NCI-H446 (cell line): ENCODE measurements around the gene RYR3.
"Not testable (repeated sequence)": the region's sequence is repeated elsewhere in the genome, so short reads cannot be mapped to it uniquely, and the experiment has no call there.

ENCODE experiments used
- DNase-seq, 2 experiments: peaks; one replicate each; lab custom pipeline; 2025; lab: John Stamatoyannopoulos, UW

RYR3 gene

DNA sequence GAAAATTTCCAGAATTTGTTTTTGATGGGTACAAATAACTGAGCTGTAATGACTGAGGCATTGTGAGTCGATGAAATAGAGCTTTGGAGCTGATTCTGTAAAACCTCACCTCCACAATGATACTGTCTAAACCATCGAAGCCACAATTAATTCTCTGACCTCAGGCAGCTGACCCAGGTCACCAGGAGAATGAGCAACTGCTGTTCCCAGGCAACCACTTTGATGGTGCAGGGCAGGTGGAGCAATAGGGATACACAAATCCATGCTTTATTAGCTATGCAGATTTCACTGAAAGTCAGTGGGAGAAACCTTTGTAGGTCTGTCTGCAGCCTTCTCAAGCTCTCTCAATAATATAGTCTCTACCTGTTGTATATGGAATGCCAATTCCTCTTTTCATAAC lies 204.4 kb downstream of the RYR3 start:
- no peak for DNase-seq

- no peak for DNase-seq
These were observed 205.8 kb downstream of the RYR3 start for GRCh38 chr15:33516563-33516962.

GRCh38 chr15:33517944-33518343 lies 207.2 kb downstream of the RYR3 start:
- no peak for DNase-seq

GRCh38 chr15:33518421-33518820 lies 207.7 kb downstream of the RYR3 start:
- no peak for DNase-seq

GRCh38 chr15:33524274-33524673 lies 213.5 kb downstream of the RYR3 start:
- no peak for DNase-seq

DNA sequence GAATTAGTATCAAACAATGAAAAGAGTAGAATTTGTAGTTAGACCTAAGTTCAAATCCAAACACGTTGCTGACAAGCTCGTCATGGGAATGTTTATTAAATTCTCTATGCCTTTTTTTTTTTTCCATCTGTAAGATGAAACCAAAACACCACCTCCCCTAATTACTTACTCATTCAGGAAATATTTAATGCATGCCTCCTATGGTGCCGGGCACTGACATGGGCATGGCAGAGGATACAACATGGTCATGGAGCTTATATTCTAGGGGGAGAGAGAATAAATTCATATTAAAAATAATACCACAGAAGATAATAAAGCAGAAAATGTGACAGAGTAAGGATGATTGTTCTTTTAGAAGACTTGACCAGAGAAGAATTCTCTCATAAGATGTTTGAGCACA lies 215.8 kb downstream of the RYR3 start:
- DNase-seq: no peak

DNA sequence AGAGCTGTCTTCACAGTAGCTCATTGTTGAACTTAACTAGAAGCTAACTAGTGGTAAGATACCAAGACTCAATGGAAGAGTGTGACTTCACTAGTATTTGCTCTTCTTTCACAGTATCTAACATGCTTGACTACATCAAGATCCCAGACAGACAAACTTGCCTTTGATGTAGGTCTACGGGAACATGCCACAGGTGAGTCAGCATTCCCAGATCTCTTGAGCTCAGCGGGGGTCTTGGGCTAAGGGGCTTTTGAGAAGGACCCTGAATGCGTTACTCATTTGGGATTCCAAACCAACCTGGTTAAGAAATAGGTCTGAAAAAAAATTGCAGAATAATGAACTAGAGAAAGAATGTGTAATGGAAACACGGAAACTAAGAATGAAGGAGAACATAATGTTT lies 222.4 kb downstream of the RYR3 start:
- no peak for DNase-seq

- DNase-seq: no peak
These were observed 223.9 kb downstream of the RYR3 start for GRCh38 chr15:33534642-33535041.

DNA sequence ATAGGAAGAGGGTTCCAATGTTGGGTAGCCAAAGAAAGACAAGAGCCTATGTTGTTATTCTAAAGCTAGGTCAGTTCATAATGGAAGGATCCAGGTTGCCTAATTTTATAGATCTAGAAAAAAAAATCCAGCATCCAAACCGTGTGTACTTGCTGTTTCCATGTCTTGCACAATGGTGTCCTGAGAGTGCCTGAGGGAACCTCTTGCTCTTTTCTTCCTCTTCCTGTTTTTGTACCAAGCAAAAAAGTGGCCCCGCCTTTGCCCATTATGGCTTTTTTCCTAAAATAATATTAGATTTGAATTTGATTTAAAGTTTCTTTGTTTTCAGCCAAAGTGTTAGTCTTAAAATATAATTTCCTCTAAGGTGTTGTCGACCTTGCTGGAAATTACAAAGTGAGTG lies 224.4 kb downstream of the RYR3 start:
- no peak for DNase-seq

GRCh38 chr15:33539825-33540573 lies 229.2 kb downstream of the RYR3 start:
- DNase-seq: no peak

DNA sequence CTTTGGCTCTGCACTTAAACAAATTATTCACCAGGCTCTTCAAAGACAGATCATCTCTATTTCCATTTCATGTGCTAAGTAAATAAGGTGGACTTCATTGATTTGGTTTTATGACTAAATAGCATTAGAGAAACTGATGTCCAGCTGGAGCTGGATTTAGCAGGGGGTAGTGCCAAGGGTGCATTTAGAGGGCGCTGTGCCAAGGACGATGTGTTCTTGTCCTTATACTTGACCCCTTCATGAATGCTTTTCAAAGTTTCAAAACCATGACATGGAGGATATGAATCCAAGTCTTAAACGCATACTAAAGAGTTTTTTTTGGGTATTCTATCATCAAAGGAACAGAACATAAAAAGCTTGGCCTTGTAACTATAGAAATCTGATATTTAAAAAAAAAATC lies 233.2 kb downstream of the RYR3 start:
- no peak for DNase-seq

- no peak for DNase-seq
These were observed 235.1 kb downstream of the RYR3 start for GRCh38 chr15:33545866-33546265.

DNA sequence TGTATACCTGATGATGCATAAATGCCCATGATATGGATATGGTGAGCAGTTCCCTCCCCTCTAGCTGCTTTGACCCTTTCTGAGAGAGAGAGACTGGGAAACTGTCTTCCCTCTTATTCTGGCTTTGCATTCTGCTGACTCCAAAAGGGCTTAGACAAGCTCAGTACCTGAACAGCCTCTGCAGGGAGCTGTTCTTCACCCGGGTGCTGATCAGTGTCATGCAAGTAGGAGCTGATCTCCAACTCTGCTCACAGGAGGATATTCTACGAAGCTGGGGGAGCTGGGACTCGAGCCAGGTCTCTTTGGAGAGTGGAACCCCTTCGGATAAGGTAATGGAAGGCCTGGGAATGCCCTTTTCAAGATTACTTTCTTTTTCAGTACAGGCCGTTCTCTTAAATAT lies 237.1 kb downstream of the RYR3 start:
- no peak for DNase-seq

- DNase-seq: no peak
These were observed 241.1 kb downstream of the RYR3 start for GRCh38 chr15:33551860-33552259.

DNA sequence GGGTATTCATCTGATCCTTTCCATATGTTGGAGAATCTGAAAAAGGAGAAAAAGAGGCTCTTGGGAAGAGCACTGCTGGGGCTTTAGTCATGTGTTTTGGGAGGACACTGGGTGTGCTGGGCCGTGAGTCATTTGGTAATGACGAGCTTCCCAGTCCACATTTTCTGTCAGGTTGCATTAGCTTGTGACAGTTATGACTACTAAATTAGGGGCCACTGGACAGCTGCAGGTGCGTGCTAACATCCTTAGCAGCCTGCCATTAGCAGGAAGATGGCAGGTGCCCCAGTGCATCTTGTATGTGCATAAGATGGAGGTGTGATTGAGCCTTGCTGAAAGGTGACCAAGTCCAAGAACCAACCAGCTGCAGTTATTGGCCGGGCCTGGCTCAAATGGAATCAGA lies 242.4 kb downstream of the RYR3 start:
- DNase-seq: no peak

DNA sequence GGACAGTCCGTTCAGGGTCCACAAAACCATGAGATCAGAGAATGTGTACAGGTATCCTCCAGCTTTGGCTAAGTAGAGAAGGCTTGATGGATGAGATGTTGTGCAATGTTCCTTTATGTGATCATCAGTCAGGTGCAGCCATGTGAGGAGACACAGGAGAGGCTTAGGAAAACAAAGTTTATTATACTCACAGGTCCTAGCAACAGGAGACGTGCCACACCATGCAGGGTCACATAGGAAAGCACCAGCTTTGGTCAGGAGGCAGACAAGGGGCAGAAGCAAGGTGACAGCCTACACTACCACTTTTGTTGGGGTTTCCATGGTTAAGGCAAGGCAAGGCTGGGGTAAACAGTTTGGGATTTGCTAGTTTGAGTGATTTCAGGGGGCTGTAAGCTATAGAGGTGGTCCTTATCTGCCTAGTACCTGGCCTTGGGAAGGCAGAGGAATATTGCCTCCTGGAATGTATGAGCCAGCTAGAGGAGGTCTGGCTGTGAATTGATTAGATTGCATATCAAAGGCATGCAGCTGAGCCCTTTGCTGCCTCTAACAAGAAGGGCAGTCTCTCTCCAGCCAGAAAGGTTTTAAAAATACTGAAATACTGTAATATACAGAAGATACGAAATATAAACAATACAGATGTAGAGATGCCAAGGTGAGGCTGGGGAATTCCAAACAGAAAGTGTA lies 248.6 kb downstream of the RYR3 start:
- no peak for DNase-seq

GRCh38 chr15:33561407-33561806 lies 250.6 kb downstream of the RYR3 start:
- DNase-seq: no peak

GRCh38 chr15:33561967-33562366 lies 251.2 kb downstream of the RYR3 start:
- no peak for DNase-seq

GRCh38 chr15:33565094-33565493 lies 254.3 kb downstream of the RYR3 start:
- no peak for DNase-seq

GRCh38 chr15:33567652-33568051 lies 256.9 kb downstream of the RYR3 start:
- no peak for DNase-seq

DNA sequence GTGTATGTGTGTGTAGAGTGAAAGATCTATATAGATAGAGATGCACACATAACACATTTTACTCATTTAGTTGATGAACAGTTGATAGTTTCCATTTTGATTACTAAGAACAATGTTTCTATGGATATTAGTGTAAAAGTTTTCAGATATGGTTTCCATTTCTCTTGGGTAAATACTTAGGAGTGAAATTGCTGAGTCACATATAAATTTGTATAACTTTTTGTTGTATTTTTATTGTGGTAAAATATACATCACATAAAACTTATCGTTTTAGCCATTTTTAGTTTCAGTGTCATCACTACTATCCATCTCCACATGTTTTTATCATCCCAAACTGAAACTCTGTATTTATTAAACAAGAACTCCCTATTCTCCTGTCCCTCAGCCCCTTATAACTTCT lies 258.3 kb downstream of the RYR3 start:
- DNase-seq: no peak

GRCh38 chr15:33577911-33578310 lies 267.1 kb downstream of the RYR3 start:
- DNase-seq: not testable (repeated sequence)

DNA sequence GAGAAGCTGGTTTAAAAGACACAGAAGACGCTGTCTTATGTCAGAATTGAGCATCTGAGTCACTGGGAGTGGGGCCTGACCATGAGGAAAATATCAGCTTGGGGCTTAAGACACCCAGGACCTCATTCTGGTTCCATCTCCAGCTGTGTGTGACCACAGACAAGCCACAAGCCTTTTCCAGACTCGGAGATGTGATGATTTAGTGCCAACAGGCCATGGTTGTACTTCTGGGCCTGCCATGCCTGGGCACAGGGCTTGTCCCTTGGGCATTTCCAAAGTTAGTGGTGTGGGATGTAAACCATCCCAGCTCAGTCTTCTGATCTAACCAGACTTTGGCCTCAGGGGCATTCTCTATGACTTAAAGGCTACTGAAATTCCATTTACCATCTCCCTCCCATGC lies 269.8 kb downstream of the RYR3 start:
- no peak for DNase-seq

GRCh38 chr15:33581032-33581431 lies 270.3 kb downstream of the RYR3 start:
- DNase-seq: no peak
